Measurements from ENCODE around the gene RBM15. TPM values are rescaled to one million over a fixed set of nuclear protein-coding genes. Genes with fewer than 3 reads are reported as not detected.

The RBM15 gene
- total RNA-seq, 1 experiment from 2014 or later = 36.1 TPM

- no peaks in the 10 kb centered on the region for H3K9me3 Mint-ChIP-seq (ENCODE audit: unreplicated experiment)
- intact Hi-C loops (cut with micrococcal nuclease; ENCODE audit: unreplicated experiment) = no loop called here
- BruUV-seq (replicated peaks) = no TSS peak
- no peaks in the 10 kb centered on the region for H3K27me3 Mint-ChIP-seq (ENCODE audit: insufficient read depth, unreplicated experiment)
- no peaks in the 10 kb centered on the region for H3K9me3 ChIP-seq
- no peaks in the 10 kb centered on the region for H3K4me1 Mint-ChIP-seq (ENCODE audit: low read depth, unreplicated experiment)
- H3K4me3 ChIP-seq (ENCODE audit: low read depth, low read length) = no peak overlapping the region
- H3K27me3 ChIP-seq (replicated peaks; ENCODE audit: control insufficient read depth, insufficient read depth, low read length) = no peaks in the 10 kb centered on the region
- H3K27ac Mint-ChIP-seq (ENCODE audit: unreplicated experiment) = no peak overlapping the region
- no peaks in the 10 kb centered on the region for H3K36me3 Mint-ChIP-seq (ENCODE audit: insufficient read depth, unreplicated experiment)
- CTCF ChIA-PET = interaction anchor here (1.7 kb wide), 1 partner anchor 98 kb away, joined by 5 read pairs; no protein-coding TSS in a partner anchor
- no peak for DNase-seq
- H3K4me1 ChIP-seq = no peaks in the 10 kb centered on the region
- TF ChIP-seq CTCF (IDR thresholded peaks at IDR 0.05; ENCODE audit: insufficient read depth in 1 of 2, low read depth in 1 of 2, low read length in 1 of 2, severe bottlenecking in 1 of 2, unreplicated experiment in 1 of 2) = no peak
- no peak overlapping the region for H3K4me3 Mint-ChIP-seq (ENCODE audit: unreplicated experiment)
- POLR2A ChIA-PET = no interaction called here
- no peaks in the 10 kb centered on the region for H3K36me3 ChIP-seq (ENCODE audit: control insufficient read depth, insufficient read depth, low read length)
Observed at GRCh38 chr1:110305900-110306420, 33.2 kb upstream of the RBM15 start.

GRCh38 chr1:110307239-110307974 lies 31.8 kb upstream of the RBM15 start:
- BruUV-seq (replicated peaks) = no TSS peak
- Histone ChIP-seq H3K27me3 (replicated peaks; ENCODE audit: control insufficient read depth, insufficient read depth, low read length) (no peaks in the 10 kb centered on the region), H3K4me3 (ENCODE audit: low read depth, low read length) (no peak overlapping the region), H3K4me1 (no peaks in the 10 kb centered on the region), H3K9me3 (no peaks in the 10 kb centered on the region), H3K36me3 (ENCODE audit: control insufficient read depth, insufficient read depth, low read length) (no peaks in the 10 kb centered on the region)
- Mint-ChIP-seq H3K27ac (ENCODE audit: unreplicated experiment) (no peak overlapping the region), H3K36me3 (ENCODE audit: insufficient read depth, unreplicated experiment) (no peaks in the 10 kb centered on the region), H3K9me3 (ENCODE audit: unreplicated experiment) (no peaks in the 10 kb centered on the region), H3K4me1 (ENCODE audit: low read depth, unreplicated experiment) (no peaks in the 10 kb centered on the region), H3K4me3 (ENCODE audit: unreplicated experiment) (no peak overlapping the region), H3K27me3 (ENCODE audit: insufficient read depth, unreplicated experiment) (no peaks in the 10 kb centered on the region)
- ChIA-PET POLR2A (no interaction called here), CTCF (interaction anchor here (1.7 kb wide), 1 partner anchor 100 kb away, joined by 5 read pairs; no protein-coding TSS in a partner anchor)
- no peak for DNase-seq
- TF ChIP-seq CTCF (IDR thresholded peaks at IDR 0.05; ENCODE audit: insufficient read depth in 1 of 2, low read depth in 1 of 2, low read length in 1 of 2, severe bottlenecking in 1 of 2, unreplicated experiment in 1 of 2) = no peak
- intact Hi-C loops (cut with micrococcal nuclease; ENCODE audit: unreplicated experiment) = no loop called here

- no peaks in the 10 kb centered on the region for H3K27me3 ChIP-seq (replicated peaks; ENCODE audit: control insufficient read depth, insufficient read depth, low read length)
- H3K36me3 ChIP-seq (ENCODE audit: control insufficient read depth, insufficient read depth, low read length) = no peaks in the 10 kb centered on the region
- H3K27ac Mint-ChIP-seq (ENCODE audit: unreplicated experiment) = no peak overlapping the region
- POLR2A ChIA-PET = no interaction called here
- H3K27me3 Mint-ChIP-seq (ENCODE audit: insufficient read depth, unreplicated experiment) = no peaks in the 10 kb centered on the region
- no peaks in the 10 kb centered on the region for H3K4me1 Mint-ChIP-seq (ENCODE audit: low read depth, unreplicated experiment)
- no peaks in the 10 kb centered on the region for H3K36me3 Mint-ChIP-seq (ENCODE audit: insufficient read depth, unreplicated experiment)
- intact Hi-C loops (cut with micrococcal nuclease; ENCODE audit: unreplicated experiment) = no loop called here
- no TSS peak for BruUV-seq (replicated peaks)
- H3K4me3 ChIP-seq (ENCODE audit: low read depth, low read length) = no peak overlapping the region
- no peaks in the 10 kb centered on the region for H3K9me3 Mint-ChIP-seq (ENCODE audit: unreplicated experiment)
- no peaks in the 10 kb centered on the region for H3K4me1 ChIP-seq
- H3K9me3 ChIP-seq = no peaks in the 10 kb centered on the region
- H3K4me3 Mint-ChIP-seq (ENCODE audit: unreplicated experiment) = no peak overlapping the region
- CTCF ChIA-PET = interaction anchor here (0.6 kb wide), 1 partner anchor 106 kb away, joined by 3 read pairs; no protein-coding TSS in a partner anchor
- no peak for TF ChIP-seq CTCF (IDR thresholded peaks at IDR 0.05; ENCODE audit: insufficient read depth in 1 of 2, low read depth in 1 of 2, low read length in 1 of 2, severe bottlenecking in 1 of 2, unreplicated experiment in 1 of 2)
- DNase-seq = no peak
Observed at GRCh38 chr1:110308247-110308646, 30.9 kb upstream of the RBM15 start.
